Choroid plexus epithelial cell (primary cell): Measurements from ENCODE around the gene GRIA4.

Experiments used
- DNase-seq: peaks from one replicate; pipeline ENCODE4 v3.0.0-alpha.2; 2010; ENCODE audit warnings: low read depth
- H3K4me3 ChIP-seq: 2 replicates; pipeline ENCODE4 v1.5.1; 2011; ENCODE audit warnings: low read depth, mild to moderate bottlenecking, control low read depth, low read length, moderate library complexity
- TF ChIP-seq, protein P1 (sequence below): conservative IDR thresholded peaks from 2 replicates; pipeline ENCODE4 v1.5.1; 2011; ENCODE audit warnings: low read depth, mild to moderate bottlenecking, control low read depth, inconsistent platforms, low read length, moderate library complexity

The GRIA4 gene

DNA sequence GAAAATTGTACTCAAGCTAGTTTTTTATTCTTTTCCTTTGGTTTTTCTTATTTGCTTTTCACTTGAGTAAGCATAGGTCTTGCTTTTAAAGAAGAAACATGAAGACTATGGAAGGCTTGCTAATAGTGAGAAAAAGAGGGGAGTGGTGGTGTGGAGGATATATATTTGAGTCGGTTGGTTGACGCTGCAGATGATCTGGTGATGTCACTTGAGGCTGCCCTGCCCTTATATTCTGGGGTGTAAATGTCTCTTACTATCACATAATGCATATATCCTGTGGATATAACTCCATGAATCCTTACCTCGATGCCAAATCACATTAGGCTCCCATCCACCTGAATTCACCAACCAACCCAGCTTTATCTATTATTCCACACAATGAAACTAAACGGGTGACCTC, 2.9 kb downstream of the GRIA4 start:
- no peak for DNase-seq
- no peak overlapping the region for H3K4me3 ChIP-seq
- TF ChIP-seq, protein P1, sequence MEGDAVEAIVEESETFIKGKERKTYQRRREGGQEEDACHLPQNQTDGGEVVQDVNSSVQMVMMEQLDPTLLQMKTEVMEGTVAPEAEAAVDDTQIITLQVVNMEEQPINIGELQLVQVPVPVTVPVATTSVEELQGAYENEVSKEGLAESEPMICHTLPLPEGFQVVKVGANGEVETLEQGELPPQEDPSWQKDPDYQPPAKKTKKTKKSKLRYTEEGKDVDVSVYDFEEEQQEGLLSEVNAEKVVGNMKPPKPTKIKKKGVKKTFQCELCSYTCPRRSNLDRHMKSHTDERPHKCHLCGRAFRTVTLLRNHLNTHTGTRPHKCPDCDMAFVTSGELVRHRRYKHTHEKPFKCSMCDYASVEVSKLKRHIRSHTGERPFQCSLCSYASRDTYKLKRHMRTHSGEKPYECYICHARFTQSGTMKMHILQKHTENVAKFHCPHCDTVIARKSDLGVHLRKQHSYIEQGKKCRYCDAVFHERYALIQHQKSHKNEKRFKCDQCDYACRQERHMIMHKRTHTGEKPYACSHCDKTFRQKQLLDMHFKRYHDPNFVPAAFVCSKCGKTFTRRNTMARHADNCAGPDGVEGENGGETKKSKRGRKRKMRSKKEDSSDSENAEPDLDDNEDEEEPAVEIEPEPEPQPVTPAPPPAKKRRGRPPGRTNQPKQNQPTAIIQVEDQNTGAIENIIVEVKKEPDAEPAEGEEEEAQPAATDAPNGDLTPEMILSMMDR = no peak

DNA sequence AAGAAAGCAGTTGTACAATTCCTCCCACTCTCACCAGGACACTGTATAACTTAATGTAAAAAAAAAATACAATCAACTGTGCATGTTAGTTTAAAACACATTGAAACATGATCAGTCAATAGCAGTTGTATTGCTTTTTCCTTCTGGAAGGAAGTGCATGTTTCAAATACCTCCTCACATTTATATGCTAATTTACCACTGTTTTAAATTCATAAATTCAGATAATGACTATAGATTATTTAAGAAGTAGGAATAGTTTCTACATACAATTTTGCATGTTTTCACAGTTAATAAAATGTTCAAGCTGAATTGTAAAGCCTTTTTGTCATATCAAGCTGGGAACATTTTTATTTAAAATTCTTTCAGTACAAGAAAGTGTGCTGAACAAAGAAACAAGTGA, 3.3 kb downstream of the GRIA4 start:
- TF ChIP-seq, protein P1 = no peak
- no peak overlapping the region for H3K4me3 ChIP-seq
- no peak for DNase-seq

DNA sequence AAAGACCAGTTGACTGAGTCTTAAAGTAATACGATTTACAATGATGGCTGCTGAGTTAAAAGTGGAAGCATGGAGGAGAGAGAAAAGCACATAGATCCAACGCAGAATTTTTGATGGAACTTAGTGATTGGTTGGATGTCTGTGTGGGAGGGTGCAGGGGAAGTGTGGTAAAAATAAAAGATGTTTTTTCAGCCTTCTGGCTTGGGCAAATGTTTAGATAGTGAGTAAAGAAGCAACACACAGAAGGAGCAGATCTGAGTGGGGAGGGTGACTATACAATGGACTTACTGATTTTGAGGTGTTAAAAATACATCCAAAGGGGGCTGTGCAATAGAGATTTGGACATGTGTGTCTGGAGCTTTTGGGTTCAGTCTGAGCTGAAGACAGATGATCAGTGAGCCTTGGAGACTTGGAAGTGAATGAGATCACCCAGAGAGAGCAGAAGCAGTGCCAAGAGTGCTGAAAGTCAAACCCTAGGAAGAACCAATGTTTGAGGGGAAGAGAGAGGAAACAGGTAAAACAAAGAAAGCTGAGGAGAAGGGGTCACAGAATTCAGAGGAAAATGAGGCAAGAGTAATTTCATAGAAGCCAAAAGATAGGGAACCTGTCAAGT, 8.6 kb downstream of the GRIA4 start:
- H3K4me3 ChIP-seq = no peak overlapping the region
- no peak for DNase-seq
- TF ChIP-seq, protein P1 = no peak

DNA sequence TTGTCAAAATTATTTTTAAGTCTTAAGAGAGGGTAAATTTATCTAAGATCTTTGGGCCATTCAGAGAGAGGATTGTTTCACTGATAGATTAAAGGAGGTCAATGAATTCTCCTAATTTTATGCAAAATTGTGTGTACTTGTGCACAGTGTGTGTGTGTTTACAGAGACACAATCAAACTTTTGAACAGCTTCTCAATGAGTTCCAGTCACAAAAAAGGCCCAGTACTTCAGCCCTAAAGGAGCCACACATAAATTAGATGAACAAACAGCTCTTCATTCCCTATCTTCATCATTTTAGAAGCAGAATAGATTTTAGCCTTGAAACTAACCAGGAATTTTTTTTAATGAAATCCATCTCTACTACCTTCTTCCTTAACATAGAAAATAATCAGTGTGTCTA, 9.7 kb downstream of the GRIA4 start:
- TF ChIP-seq, protein P1 = no peak
- no peak overlapping the region for H3K4me3 ChIP-seq
- DNase-seq = no peak

DNA sequence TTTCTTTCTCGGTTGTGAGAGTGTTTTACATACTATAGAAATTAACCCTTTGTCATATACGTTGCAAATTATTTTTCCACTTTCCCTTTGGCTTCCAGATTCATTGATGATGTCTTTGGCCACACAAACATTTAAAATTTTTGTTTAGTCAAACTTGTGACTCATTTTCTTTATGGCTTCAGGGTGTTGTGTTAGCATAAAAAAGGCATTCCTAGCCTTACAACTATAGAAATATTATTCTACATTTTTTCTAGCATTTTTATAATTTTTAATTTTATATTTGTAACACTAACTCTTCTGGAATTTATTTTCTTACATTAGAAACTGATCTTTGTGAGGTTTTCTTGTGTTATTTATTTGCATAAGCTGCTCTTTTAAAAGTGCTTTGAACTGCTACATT, 12.1 kb downstream of the GRIA4 start:
- TF ChIP-seq, protein P1 = no peak
- DNase-seq = no peak
- no peak overlapping the region for H3K4me3 ChIP-seq

DNA sequence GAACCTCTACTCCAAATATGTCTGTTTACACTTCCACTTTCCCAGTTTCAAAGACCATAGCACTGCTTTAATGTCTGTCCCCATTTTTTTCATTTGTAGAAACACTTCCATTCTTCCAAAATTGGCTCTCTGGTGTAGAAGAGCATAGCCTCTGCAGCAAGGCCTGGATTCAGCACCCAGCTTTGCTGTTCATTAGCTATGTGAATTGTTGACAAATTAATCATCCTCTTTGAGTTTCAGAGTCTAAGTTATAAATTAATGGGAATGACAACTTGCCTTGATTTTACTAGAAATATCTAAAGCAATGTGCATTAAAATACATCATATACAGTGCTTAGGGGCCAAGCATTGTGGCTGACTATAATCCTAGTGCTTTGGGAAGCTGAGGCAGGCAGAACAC, 22.4 kb downstream of the GRIA4 start:
- DNase-seq = no peak
- no peak overlapping the region for H3K4me3 ChIP-seq
- TF ChIP-seq, protein P1 = no peak

DNA sequence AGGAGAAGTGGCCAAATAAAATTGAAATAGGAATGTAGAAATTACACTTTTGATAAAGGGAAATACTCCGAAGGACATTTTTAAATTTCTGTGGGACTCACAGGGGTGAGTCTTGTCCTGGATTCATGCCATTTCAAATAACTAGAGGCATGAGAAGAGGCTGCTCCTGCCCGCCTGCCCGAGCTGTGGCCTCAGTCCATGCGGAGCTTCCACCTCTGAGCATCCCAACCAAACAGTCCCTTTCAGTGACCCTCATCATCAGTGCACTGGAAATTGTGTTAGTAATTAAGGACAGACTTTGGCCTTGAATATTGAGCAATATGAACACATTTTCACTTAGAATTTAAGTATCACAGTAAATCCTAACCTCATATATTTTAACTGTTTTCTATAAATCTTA, 25.6 kb downstream of the GRIA4 start:
- no peak for DNase-seq
- H3K4me3 ChIP-seq = no peak overlapping the region
- TF ChIP-seq, protein P1 = no peak
